HepG2 (cell line): ENCODE data around the gene DCST2. TPM values are rescaled to one million over a fixed set of nuclear protein-coding genes. Genes with fewer than 3 reads are reported as not detected.

Experiments used
- DMAP1 ChIP-seq: IDR thresholded peaks from 2 replicates; pipeline ENCODE4 v1.6.1; 2016
- DNMT3B ChIP-seq: conservative IDR thresholded peaks from 2 replicates; pipeline ENCODE4 v1.6.1; 2016; ENCODE audit warnings: missing biosample characterization, control low read depth
- IRX3 ChIP-seq: sonication (generic); formaldehyde crosslinking; IDR thresholded peaks from 2 replicates; pipeline ENCODE4 v1.8.1; 2023; ENCODE audit warnings: mild to moderate bottlenecking, low read depth, missing genetic modification reagents, borderline replicate concordance
- NR1H2 ChIP-seq: sonication (generic); formaldehyde crosslinking; IDR thresholded peaks from 2 replicates; pipeline ENCODE4 v1.8.1; 2022; ENCODE audit warnings: low read depth, missing genetic modification reagents, borderline replicate concordance
- PATZ1 ChIP-seq: sonication (generic); formaldehyde crosslinking; IDR thresholded peaks from 2 replicates; pipeline ENCODE4 v1.4.0; 2020; ENCODE audit warnings: missing genetic modification reagents
- RARA ChIP-seq: IDR thresholded peaks from 2 replicates; pipeline ENCODE4 v1.6.1; 2016; ENCODE audit warnings: missing genetic modification reagents, missing compliant biosample characterization
- SIN3A ChIP-seq: IDR thresholded peaks from 2 replicates; pipeline ENCODE4 v1.6.1; 2011; ENCODE audit warnings: low read depth, mild to moderate bottlenecking, control low read depth, low read length, borderline replicate concordance
- TRIM24 ChIP-seq: sonication (generic); formaldehyde crosslinking; IDR thresholded peaks from 2 replicates; pipeline ENCODE4 v1.8.0; 2022; ENCODE audit warnings: mild to moderate bottlenecking, missing genetic modification reagents
- ZBTB20 ChIP-seq: sonication (generic); formaldehyde crosslinking; IDR thresholded peaks from 2 replicates; pipeline ENCODE4 v1.8.1; 2023; ENCODE audit warnings: missing genetic modification reagents, low read depth, mild to moderate bottlenecking, borderline replicate concordance
- ZNF362 ChIP-seq: sonication (generic); formaldehyde crosslinking; IDR thresholded peaks from 2 replicates; pipeline ENCODE4 v1.4.0; 2020; ENCODE audit warnings: missing genetic modification reagents, mild to moderate bottlenecking, borderline replicate concordance
- polyA plus RNA-seq, 8 experiments: library from polyadenylated mRNA; depleted of rRNA in 3 of 8; stranded (reverse) in 7 of 8; unstranded in 1 of 8; fragments of >200 nt; fragmentation: Illumina TruSeq in 4 of 8; extraction: Trizol in 4 of 8; gene quantifications; 2 replicates each; pipeline versions ENCODE4 v1.2.1 to v1.2.3, GENCODE V29; 2011 to 2016; ENCODE audit warnings: low read depth in 4 of 8, missing spikeins in 1 of 8, mixed read lengths in 1 of 8; ENCODE audit not compliant: insufficient read depth in 1 of 8
- total RNA-seq, 5 experiments: library from RNA; depleted of rRNA; stranded (reverse); fragments of >200 nt; fragmentation: Illumina TruSeq; extraction: Trizol; gene quantifications; 2 replicates each; pipeline ENCODE4 v1.2.3, GENCODE V29; 2016; ENCODE audit warnings: low read depth in 1 of 5

The DCST2 gene
- total and polyA plus RNA-seq, 2 of the 13 experiments (the other 11 are each of a cell fraction or from before 2014, with no cell fraction given), result 0.74 TPM; not detected in 1

DNA sequence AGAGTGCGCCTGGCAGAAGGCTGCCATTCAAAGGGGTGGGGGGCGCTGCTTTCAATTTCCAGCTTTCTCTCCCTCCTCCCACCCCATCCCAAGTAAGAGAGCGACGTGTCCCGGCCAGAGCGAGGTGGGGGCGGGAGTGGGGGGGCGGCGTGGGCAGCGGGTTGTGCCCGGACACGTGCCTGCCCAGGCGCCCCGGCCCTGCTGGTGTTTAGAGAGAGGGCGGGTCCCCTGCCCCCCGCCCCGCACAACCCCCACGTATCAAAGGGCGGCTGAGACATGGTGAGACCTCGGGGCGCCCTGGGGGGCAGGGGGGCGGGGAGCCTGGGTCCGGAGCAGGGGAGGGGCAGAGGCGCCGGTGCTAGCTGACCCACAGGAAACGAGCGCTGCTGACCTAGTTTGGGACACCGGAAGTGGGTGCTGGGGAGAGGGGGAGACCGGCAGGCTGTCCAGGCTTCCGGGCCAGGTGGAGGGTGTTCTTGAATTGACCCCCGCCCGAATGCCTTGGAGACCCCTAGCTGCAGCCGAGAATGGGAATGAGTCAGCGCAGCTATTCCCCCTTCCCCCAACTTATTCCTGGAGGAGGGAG, 29.7 kb downstream of the DCST2 start (continued):
- TF ChIP-seq TRIM24 (CRISPR knock-in tag), result no peak
- TF ChIP-seq IRX3, result no peak
- TF ChIP-seq ZNF362, result no peak
- peak; percentile 21; the same call in 1 of the 2 replicates for TF ChIP-seq RARA (CRISPR knock-in tag)
- 0 out of 2 replicates have a peak, but pooled peaks have one; percentile 54 for TF ChIP-seq ZBTB20
- TF ChIP-seq DNMT3B (CRISPR knock-in tag), result no peak
- TF ChIP-seq DMAP1, result peak; percentile 80
- peak; percentile 57; the same call in 1 of the 2 replicates for TF ChIP-seq SIN3A
- no peak for TF ChIP-seq NR1H2 (CRISPR knock-in tag)
- peak; percentile 99 for TF ChIP-seq PATZ1 (CRISPR knock-in tag)
